ENCODE data around the gene OR5J2.
"Not testable (repeated sequence)": the region's sequence is repeated elsewhere in the genome, so short reads cannot be mapped to it uniquely, and the experiment has no call there.

OR5J2 gene

GRCh38 chr11:56176318-56176717 lies at the start of gene OR5J2:
Gene OR5J2 (plus strand): TSS chr11:56176618. CDS start chr11:56176618, 0 bp downstream.
- no peak for DNase-seq (ENCODE audit: insufficient read length, low spot score)
- TF ChIP-seq POLR2A (IDR thresholded peaks at IDR 0.05; ENCODE audit: low read depth, low read length): no peak
- FAIRE-seq: no peak

GRCh38 chr11:56140151-56140661 lies 36.2 kb upstream of the OR5J2 start, which contains the start of gene OR8J3:
Gene OR8J3 (minus strand): TSS chr11:56140201. CDS start chr11:56137718, 2,483 bp downstream.
- FAIRE-seq (no peak), DNase-seq (ENCODE audit: insufficient read length, low spot score) (no peak)
- no peak for TF ChIP-seq POLR2A (IDR thresholded peaks at IDR 0.05; ENCODE audit: low read depth, low read length)

- FAIRE-seq; DNase-seq (ENCODE audit: insufficient read length, low spot score): not testable (repeated sequence)
These were observed 32.7 kb upstream of the OR5J2 start for GRCh38 chr11:56143681-56144080.

- no peak for DNase-seq (ENCODE audit: insufficient read length, low spot score)
- FAIRE-seq: no peak
- no peak for TF ChIP-seq POLR2A (IDR thresholded peaks at IDR 0.05; ENCODE audit: low read depth, low read length)
These were observed 25.0 kb upstream of the OR5J2 start for GRCh38 chr11:56151376-56151775.

GRCh38 chr11:56152333-56152732 lies 24.1 kb upstream of the OR5J2 start:
- no peak for DNase-seq (ENCODE audit: insufficient read length, low spot score)
- TF ChIP-seq POLR2A (IDR thresholded peaks at IDR 0.05; ENCODE audit: low read depth, low read length): no peak
- no peak for FAIRE-seq

GRCh38 chr11:56160217-56160616 lies 16.2 kb upstream of the OR5J2 start, which contains the start of gene OR8K5:
Gene OR8K5 (minus strand): TSS chr11:56160317. CDS start chr11:56160317, 0 bp downstream.
- no peak for FAIRE-seq
- TF ChIP-seq POLR2A (IDR thresholded peaks at IDR 0.05; ENCODE audit: low read depth, low read length): no peak
- no peak for DNase-seq (ENCODE audit: insufficient read length, low spot score)

GRCh38 chr11:56163804-56164203 lies 12.6 kb upstream of the OR5J2 start:
- no peak for DNase-seq (ENCODE audit: insufficient read length, low spot score)
- no peak for TF ChIP-seq POLR2A (IDR thresholded peaks at IDR 0.05; ENCODE audit: low read depth, low read length)
- FAIRE-seq: no peak

GRCh38 chr11:56172256-56172830 lies 4.1 kb upstream of the OR5J2 start:
- no peak for FAIRE-seq
- TF ChIP-seq POLR2A (IDR thresholded peaks at IDR 0.05; ENCODE audit: low read depth, low read length): no peak
- no peak for DNase-seq (ENCODE audit: insufficient read length, low spot score)

- FAIRE-seq: no peak
- no peak for TF ChIP-seq POLR2A (IDR thresholded peaks at IDR 0.05; ENCODE audit: low read depth, low read length)
- DNase-seq (ENCODE audit: insufficient read length, low spot score): no peak
These were observed 7.0 kb downstream of the OR5J2 start for GRCh38 chr11:56183459-56183858.

- no peak for TF ChIP-seq POLR2A (IDR thresholded peaks at IDR 0.05; ENCODE audit: low read depth, low read length)
- FAIRE-seq (no peak), DNase-seq (ENCODE audit: insufficient read length, low spot score) (no peak)
These were observed 12.2 kb downstream of the OR5J2 start for GRCh38 chr11:56188602-56189001.

GRCh38 chr11:56196705-56197104 lies 20.3 kb downstream of the OR5J2 start:
- DNase-seq (ENCODE audit: insufficient read length, low spot score): no peak
- FAIRE-seq: no peak
- no peak for TF ChIP-seq POLR2A (IDR thresholded peaks at IDR 0.05; ENCODE audit: low read depth, low read length)

GRCh38 chr11:56197367-56197766 lies 20.9 kb downstream of the OR5J2 start:
- FAIRE-seq (no peak), DNase-seq (ENCODE audit: insufficient read length, low spot score) (no peak)
- TF ChIP-seq POLR2A (IDR thresholded peaks at IDR 0.05; ENCODE audit: low read depth, low read length): no peak

GRCh38 chr11:56207790-56208189 lies 31.4 kb downstream of the OR5J2 start:
- no peak for TF ChIP-seq POLR2A (IDR thresholded peaks at IDR 0.05; ENCODE audit: low read depth, low read length)
- DNase-seq (ENCODE audit: insufficient read length, low spot score) (no peak), FAIRE-seq (no peak)

- no peak for FAIRE-seq
- no peak for DNase-seq (ENCODE audit: insufficient read length, low spot score)
- TF ChIP-seq POLR2A (IDR thresholded peaks at IDR 0.05; ENCODE audit: low read depth, low read length): no peak
These were observed 38.1 kb downstream of the OR5J2 start for GRCh38 chr11:56214537-56214936.

- not testable (repeated sequence) for FAIRE-seq
These were observed 43.3 kb downstream of the OR5J2 start for GRCh38 chr11:56219735-56220134.

More at GRCh38 chr11:56219735-56220134, 43.3 kb downstream of the OR5J2 start:
- DNase-seq (ENCODE audit: insufficient read length, low spot score): not testable (repeated sequence)
